Motor neuron (in vitro differentiated cells): Measurements from ENCODE around the gene CNTNAP3. TPM values are rescaled to one million over a fixed set of nuclear protein-coding genes. Genes with fewer than 3 reads are reported as not detected.
"Not testable (repeated sequence)": the region's sequence is repeated elsewhere in the genome, so short reads cannot be mapped to it uniquely, and the experiment has no call there.

Experiments used
- ATAC-seq, 8 experiments: fragments of 200-7000 bp; cut with Tn5 transposase; replicated peaks in 6 of 8; 2 replicates each; pipeline ENCODE4 v1.8.0; 2021; ENCODE audit warnings: mild to moderate bottlenecking in 8 of 8, moderate library complexity in 8 of 8
- H3K27ac ChIP-seq, 2 donors: fragments of 250-450 bp; sonication (Bioruptor Pico); 2 replicates each; pipeline ENCODE4 v1.9.0; 2021; ENCODE audit warnings: antibody characterized with exemption in 2 of 2, mild to moderate bottlenecking in 2 of 2, moderate library complexity in 1 of 2
- H3K4me1 ChIP-seq, 2 donors: fragments of 250-450 bp; sonication (Bioruptor Pico); replicated peaks in 1 of 2; 2 replicates each; pipeline ENCODE4 v1.6.1; 2021; ENCODE audit warnings: antibody characterized with exemption in 2 of 2, mild to moderate bottlenecking in 2 of 2, moderate library complexity in 1 of 2
- H3K4me3 ChIP-seq, 5 donors: fragments of 250-450 bp; sonication (Bioruptor Pico); 2 replicates each; pipeline ENCODE4 v1.9.0; 2021; ENCODE audit warnings: antibody characterized with exemption in 5 of 5, mild to moderate bottlenecking in 5 of 5, moderate library complexity in 4 of 5
- WGBS, 10 experiments: fragments of 450-650 bp; shearing (Covaris generic); methylation state at CpG; one replicate each; pipeline ENCODE4 v1.0.0; 2022; 5-methylcytosine and 5-hydroxymethylcytosine counted together
- in situ Hi-C, 9 experiments: fragments of 400-800 bp; cut with MboI; loops; one replicate each; pipeline ENCODE4 v1.15.0; 2021; ENCODE audit warnings: low sequenced_read_pairs in 9 of 9, low pct_unique_long_range_greater_than_20kb in 2 of 9; ENCODE audit not compliant: unreplicated experiment in 9 of 9
- total RNA-seq, 8 experiments: library from RNA; unstranded; fragments of 300-600 nt; gene quantifications; 2 replicates each; pipeline versions ENCODE4 v1.2.3 to v1.2.4, GENCODE V29; 2022

CNTNAP3 gene
- total RNA-seq, result 10 to 100 TPM in 3 of 8 experiments, 1 to 10 TPM in 4, not detected in 1; 2.1 to 39.3 (median 2.7) TPM

DNA sequence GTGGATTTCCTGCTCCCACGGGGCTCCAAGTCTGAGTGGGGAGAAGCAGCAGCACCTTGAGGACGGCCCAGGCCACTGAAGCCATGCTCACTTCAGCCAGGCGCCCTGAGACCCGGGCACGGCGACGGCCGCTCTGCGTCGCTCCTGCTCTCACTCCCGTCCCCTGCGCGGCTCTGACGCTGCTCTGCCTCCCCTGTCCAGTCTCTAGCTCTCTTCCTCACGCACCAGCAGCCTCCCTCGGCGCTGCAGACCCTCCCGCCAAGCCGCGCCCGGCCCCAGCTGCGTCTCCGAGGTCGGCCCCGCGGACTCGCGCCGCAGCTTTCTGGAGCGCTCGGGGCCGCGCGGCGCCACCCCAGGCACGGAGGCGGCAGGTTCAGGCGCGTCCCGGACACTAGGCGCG lies at the start of gene CNTNAP3:
Gene CNTNAP3 (minus strand): TSS at position 188 of the 400 bp plus-strand sequence. CDS start 103 bp downstream, at position 85.
- in situ Hi-C loops, ATAC-seq: not testable (repeated sequence)
- WGBS, 10 experiments, result no CpG with 5 or more reads among the region's 42 CpGs

DNA sequence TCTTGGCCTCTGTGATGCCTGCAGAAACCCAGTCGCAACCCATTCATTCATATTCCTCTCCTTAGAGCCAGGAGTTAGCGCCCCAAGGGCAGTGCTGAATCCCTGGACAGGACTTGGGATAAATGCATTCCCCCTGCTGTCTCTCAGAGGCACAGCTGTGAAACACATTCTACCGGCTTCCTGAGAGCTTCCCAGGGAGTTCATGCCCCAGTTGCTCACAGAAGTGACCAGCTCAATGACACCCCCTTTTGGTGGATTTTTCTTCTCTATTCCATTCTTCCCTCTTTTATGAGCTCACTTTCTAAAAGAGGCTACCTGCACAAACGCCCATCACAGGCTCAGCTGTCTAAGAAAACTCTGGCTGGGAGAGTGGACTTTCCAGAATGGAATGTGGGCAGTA lies 8.0 kb downstream of the CNTNAP3 start:
- H3K27ac ChIP-seq, H3K4me3 ChIP-seq, in situ Hi-C loops, H3K4me1 ChIP-seq: not testable (repeated sequence)
- peak in 1 of 8 experiments; percentile 85 for ATAC-seq
- WGBS, 10 experiments, result no CpG with 5 or more reads among the region's 4 CpGs

More for the DNA sequence above, at the start of gene CNTNAP3:
- H3K4me1 ChIP-seq, H3K27ac ChIP-seq, H3K4me3 ChIP-seq: not testable (repeated sequence)

DNA sequence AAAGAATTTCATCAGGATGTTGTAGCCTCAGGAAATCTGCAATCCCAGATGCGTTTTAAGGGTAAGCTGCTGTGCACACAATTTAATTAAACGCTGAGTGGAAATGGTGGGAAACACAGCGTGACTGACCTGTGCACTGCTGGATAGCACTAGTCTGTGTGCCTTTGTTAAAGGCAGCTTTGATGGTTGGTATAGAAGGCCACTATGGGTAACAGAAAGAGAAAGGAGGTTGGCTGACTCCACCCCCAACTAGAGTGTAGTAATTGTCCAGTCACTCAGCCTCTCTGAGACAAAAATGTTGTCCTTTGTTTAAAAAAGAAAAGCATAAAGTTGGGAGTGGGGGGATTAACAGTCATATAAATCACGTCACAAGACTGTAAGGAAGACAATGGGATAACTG lies 45.5 kb downstream of the CNTNAP3 start:
- in situ Hi-C loops, H3K4me1 ChIP-seq, H3K4me3 ChIP-seq, H3K27ac ChIP-seq: not testable (repeated sequence)
- WGBS, 10 experiments, result no CpG with 5 or more reads among the region's 4 CpGs
- ATAC-seq, result peak in 6 of 8 experiments; percentile 24 to 99 (median 94)

DNA sequence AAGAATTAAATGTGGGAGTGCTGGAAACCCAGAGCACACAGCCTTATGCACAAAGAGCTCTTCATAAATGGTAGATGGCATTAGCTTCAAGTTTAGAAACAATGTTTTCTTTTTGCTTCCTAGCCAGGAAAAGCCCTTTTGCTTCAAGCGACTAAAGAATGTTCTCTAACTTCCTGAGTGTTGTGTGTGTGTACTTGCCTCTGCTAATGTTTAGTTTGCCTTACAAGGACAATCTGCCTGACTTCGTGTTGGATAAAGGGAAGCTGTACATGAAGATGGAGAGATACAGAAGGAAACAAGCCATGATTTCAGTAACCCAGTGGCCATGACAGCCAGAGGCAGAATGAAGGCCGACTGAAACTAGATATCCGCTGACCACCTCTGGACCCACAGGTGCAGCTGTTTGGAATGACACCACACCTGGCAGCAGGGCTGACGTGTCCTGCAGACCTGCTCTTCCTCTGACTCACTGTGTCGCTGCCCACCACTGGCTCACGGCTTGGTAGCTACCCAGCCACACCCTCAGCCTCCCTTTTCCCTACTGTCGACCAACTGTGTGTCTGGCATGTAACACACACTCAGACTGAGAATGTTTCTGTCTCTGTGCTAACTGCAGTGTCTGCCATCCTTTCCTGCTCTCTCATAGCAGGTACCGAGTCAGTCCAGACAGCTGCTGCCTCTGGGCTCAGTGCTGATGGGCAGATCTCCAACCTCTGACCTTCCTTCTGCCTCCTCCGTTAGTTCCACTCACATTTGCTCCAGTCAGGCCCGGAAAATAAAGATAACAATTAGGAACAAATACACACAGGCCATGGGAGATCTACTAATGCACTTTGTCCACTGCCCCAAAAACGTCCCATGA lies 55.6 kb downstream of the CNTNAP3 start:
- WGBS, 10 experiments, result no CpG with 5 or more reads among the region's 12 CpGs
- in situ Hi-C loops, H3K27ac ChIP-seq, H3K4me1 ChIP-seq, H3K4me3 ChIP-seq: not testable (repeated sequence)
- peak in 1 of 8 experiments; percentile 66 for ATAC-seq

DNA sequence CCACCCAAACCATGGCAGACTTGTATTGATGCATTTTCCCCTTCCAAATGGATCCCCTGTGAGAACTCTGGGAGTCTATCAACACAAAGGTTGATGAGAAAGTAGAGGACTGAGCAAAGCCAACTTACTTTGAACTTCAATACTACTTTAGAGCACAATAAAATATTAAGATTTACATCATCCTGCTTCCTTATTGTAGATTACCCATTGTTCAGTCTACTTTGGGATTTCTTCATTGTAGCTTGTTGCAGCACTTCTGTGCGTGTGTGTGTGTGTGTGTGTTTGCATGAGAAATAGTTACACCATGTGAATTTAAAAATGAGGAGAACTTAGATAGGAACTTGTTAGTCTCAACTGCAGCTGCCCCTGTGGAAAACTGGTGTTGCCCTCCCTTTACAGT lies 72.0 kb downstream of the CNTNAP3 start:
- H3K4me3 ChIP-seq, H3K4me1 ChIP-seq, H3K27ac ChIP-seq, in situ Hi-C loops, ATAC-seq: not testable (repeated sequence)
- no CpG with 5 or more reads among the region's 1 CpG for WGBS, 10 experiments

DNA sequence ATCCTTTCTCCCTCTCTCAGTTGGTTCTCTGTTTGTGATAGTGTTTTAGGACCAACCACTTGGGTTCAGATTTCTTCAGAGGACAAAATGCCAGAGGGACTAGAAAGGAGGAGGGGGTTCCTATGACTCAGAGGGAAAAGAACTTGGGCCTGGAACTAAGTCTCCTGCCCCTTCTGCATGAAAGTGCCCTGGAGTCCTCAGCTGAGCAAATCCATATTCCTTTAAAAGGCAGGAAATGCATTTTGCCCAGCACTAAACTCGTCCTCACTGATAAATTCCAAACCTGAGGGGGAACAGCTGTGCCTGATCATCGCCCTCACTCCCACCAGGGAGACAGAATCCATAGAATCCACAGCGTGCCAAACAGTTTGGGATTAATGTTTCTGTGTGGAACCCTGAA lies 78.2 kb downstream of the CNTNAP3 start:
- no CpG with 5 or more reads among the region's 3 CpGs for WGBS, 10 experiments
- H3K27ac ChIP-seq, in situ Hi-C loops, H3K4me3 ChIP-seq, H3K4me1 ChIP-seq: not testable (repeated sequence)
- ATAC-seq, result peak in 1 of 8 experiments; percentile 91

DNA sequence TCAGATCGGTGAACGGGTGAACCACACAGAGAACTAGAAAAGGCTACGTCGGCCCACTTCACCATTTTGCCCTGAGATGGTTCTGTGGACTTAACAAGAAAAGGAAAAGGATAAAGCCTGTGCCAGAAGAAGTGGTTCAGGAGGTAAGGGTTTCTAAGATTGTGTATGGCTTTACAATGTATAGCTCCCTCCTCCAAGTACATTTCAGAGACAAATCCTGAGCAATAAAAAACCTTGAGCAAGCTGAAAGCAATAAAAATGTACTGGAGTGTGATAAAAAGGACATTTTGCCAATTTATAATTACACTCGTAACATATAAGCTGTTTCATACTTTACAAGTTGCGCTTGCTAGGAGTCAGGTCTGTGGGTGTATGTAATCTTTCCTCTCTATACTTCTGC lies 81.3 kb downstream of the CNTNAP3 start:
- H3K4me3 ChIP-seq, ATAC-seq, H3K4me1 ChIP-seq, in situ Hi-C loops, H3K27ac ChIP-seq: not testable (repeated sequence)
- WGBS, 10 experiments, result no CpG with 5 or more reads among the region's 6 CpGs

DNA sequence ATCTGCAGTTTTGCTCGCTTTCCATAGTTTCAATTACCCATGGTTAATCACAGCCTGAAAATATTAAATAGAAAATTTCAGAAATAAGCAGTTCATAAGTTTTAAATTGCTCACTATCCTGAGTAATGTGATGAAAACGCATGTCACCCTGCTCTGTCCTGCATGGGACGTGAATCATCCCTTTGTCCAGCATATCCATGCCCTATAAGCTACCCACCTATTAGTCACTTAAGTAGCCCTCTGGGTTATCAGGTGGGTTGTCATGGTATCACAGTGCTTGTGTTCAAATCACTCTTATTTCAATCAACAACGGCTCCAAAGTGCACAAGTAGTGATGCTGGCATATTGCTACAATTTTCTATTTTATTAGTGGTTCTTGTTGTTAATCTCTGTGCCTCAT lies 82.1 kb downstream of the CNTNAP3 start:
- H3K27ac ChIP-seq, in situ Hi-C loops, H3K4me1 ChIP-seq, H3K4me3 ChIP-seq: not testable (repeated sequence)
- WGBS, 10 experiments, result no CpG with 5 or more reads among the region's 4 CpGs
- peak in 1 of 8 experiments; percentile 22 for ATAC-seq

DNA sequence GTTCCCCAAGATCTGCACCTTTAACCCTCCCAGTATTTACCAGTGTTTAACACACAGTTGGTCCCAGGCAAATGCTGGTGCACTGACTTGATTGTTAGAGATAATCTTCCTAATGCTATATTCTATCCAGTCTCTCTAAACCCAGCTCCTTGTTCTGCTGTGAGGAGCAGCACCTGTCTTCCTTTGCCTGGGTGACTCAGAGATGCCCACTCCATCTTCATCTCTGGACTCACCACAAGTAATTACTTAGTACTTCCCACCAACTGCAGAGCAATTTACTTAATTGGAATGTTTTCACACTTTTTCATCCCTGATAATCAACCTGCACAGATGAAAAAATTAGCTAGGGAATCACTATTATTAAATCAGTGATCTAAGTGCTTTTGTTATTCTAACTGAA lies 87.6 kb downstream of the CNTNAP3 start:
- in situ Hi-C loops, H3K27ac ChIP-seq, H3K4me3 ChIP-seq, H3K4me1 ChIP-seq: not testable (repeated sequence)
- peak in 3 of 8 experiments; percentile 37 to 89 (median 83) for ATAC-seq

DNA sequence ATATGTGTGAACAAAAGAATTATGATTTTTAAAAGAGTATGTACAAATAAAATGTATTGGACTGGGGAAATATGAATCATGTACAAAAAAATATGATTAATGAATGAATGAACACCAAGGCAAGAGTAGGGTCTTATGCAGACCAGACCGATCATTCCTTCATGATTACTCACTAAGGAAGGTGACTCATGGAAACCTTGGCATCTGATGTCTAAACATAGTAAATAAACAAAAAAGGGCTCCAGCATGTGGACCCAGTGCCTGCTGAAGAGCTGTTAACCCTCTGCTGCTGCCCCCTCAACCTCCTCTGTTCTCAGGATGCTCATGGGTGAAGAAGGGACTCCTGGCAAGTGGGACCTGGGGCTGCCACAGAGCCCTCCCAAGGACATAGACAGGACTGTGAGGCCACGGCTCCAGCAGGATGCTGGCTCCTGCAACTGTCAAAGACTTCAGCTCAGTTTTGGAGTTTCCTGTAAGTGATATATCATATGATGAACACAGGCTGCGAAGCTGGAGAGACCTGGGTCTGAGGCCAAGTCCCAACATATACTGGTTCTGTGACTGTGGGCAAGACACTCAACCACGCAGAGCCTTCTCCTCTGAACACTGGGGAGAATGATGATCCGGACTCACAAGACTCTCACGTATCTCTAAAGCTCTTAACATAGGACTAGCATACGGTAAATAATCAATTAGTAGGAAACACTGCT lies 89.8 kb downstream of the CNTNAP3 start:
- H3K27ac ChIP-seq, in situ Hi-C loops, H3K4me1 ChIP-seq, H3K4me3 ChIP-seq: not testable (repeated sequence)
- peak in 2 of 8 experiments; percentile 51 to 65 for ATAC-seq
- WGBS, 10 experiments, result no CpG with 5 or more reads among the region's 7 CpGs

DNA sequence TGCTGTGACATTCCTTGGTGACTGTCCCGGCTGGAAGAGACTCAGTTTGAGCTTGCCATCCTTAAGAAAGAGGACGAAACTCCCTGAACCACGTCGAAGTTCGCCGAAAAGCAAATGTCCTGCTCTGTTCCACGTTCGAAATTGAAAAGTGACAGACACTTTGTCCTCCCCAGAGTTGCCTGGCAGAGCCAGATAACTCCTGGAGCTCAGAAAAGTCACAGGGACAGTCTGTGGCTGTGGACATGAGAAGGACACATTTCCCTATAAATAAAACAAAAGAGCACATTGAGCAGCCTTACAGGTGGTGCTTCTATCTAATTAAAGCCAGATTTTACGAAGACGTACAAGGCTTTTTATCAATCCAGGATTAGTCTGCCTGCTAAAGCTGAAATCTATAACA lies 116.6 kb downstream of the CNTNAP3 start:
- H3K4me3 ChIP-seq, H3K27ac ChIP-seq, H3K4me1 ChIP-seq, in situ Hi-C loops, ATAC-seq: not testable (repeated sequence)
- WGBS, 10 experiments, result no CpG with 5 or more reads among the region's 10 CpGs

DNA sequence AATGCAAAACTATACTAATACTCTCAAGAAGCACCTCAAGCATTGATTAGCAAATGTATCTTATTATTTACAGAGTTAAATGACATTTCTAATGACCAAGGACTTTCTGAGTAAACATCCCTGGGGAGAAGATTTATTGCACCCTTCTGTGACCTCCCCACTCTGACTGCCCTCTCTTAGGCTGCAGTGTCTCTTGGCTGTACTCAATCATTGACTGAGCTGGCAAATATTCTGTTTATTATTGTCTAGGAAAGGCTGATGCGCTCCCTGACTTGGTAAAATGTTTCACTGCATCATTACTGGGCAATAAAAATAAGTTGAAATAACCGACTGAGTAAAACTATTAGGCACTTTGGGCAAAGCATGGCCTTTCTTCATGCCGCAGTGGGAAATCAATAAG lies 130.3 kb downstream of the CNTNAP3 start:
- peak in 5 of 8 experiments; percentile 33 to 90 (median 82) for ATAC-seq
- H3K4me1 ChIP-seq, H3K27ac ChIP-seq, H3K4me3 ChIP-seq, in situ Hi-C loops: not testable (repeated sequence)
- WGBS, 10 experiments, result no CpG with 5 or more reads among the region's 3 CpGs

DNA sequence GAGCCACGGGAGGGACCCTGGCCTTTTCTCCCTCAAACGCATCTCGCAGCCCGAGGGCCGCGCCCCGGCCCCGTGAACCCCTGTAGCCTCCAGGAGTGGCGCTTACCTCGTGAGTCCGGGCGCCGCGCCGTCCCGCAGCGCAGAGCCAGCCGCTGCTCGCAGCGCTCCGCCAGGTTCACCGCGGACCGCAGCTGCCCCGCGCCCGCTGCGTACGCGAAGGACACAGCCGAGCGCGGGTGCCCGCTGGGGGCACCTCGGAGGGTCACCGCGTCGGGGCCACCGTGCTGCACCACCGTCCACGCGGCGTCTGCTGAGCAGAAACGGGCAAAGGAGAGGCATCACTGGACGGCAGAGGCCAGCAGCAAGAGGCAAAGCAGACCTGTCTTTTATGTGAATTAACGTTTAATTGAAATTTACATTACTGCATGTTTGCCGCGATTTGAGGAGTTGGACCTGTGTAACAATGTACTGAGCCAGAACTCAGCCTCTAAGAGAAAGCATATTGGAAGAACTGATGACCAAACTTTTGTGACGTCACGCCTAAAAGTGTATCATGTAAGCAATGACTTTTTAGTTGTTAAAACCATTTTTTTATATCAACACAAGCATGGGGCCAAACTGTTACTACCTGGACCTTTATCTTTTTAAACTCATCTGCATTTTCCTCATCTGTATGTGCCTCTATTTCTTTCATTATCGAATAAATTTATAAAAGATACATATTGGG lies 155.0 kb downstream of the CNTNAP3 start:
- H3K4me1 ChIP-seq, in situ Hi-C loops, ATAC-seq, H3K27ac ChIP-seq, H3K4me3 ChIP-seq: not testable (repeated sequence)
- WGBS, 10 experiments, result no CpG with 5 or more reads among the region's 51 CpGs
